ENCODE data around the gene SERPINB3.

- TF ChIP-seq, protein P1, sequence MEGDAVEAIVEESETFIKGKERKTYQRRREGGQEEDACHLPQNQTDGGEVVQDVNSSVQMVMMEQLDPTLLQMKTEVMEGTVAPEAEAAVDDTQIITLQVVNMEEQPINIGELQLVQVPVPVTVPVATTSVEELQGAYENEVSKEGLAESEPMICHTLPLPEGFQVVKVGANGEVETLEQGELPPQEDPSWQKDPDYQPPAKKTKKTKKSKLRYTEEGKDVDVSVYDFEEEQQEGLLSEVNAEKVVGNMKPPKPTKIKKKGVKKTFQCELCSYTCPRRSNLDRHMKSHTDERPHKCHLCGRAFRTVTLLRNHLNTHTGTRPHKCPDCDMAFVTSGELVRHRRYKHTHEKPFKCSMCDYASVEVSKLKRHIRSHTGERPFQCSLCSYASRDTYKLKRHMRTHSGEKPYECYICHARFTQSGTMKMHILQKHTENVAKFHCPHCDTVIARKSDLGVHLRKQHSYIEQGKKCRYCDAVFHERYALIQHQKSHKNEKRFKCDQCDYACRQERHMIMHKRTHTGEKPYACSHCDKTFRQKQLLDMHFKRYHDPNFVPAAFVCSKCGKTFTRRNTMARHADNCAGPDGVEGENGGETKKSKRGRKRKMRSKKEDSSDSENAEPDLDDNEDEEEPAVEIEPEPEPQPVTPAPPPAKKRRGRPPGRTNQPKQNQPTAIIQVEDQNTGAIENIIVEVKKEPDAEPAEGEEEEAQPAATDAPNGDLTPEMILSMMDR (IDR thresholded peaks at IDR 0.05; ENCODE audit: insufficient read depth, low read length): no peak
- no peak for TF ChIP-seq REST (IDR thresholded peaks at IDR 0.05; ENCODE audit: insufficient replicate concordance, low read depth)
These were observed 47.0 kb upstream of the SERPINB3 start for GRCh38 chr18:63708650-63709049.
